Regular cardiac myocyte (primary cell): ENCODE data around the gene IFNG-AS1. TPM values are rescaled to one million over a fixed set of nuclear protein-coding genes. Genes with fewer than 3 reads are reported as not detected.

Experiments used
- total RNA-seq: library from RNA; depleted of rRNA; stranded (reverse); fragments of >200 nt; gene quantifications from 2 replicates; pipeline ENCODE4 v1.2.3, GENCODE V29; 2014

Gene IFNG-AS1
- not detected in 2 replicates for total RNA-seq

GRCh38 chr12:67989184-67989920 lies at the start of gene IFNG-AS1:
Gene IFNG-AS1 (plus strand): TSS chr12:67989447.

Other genes with a start within 250 kb of the IFNG-AS1 start
- not detected in 2 replicates for gene IFNG, start 170.3 kb downstream of the IFNG-AS1 start, total RNA-seq
- gene IL26, start 236.4 kb downstream of the IFNG-AS1 start, total RNA-seq: under 0.01 TPM in 1 of 2 replicates, not detected in the other